GM12878 (cell line): ENCODE data around the gene PCP2. TPM values are rescaled to one million over a fixed set of nuclear protein-coding genes. Genes with fewer than 3 reads are reported as not detected.

Experiments
- ATAC-seq: fragments of 200-7000 bp; cut with Tn5 transposase; 3 replicates; pipeline ENCODE4 v1.9.1; 2020; ENCODE audit warnings: mild to moderate bottlenecking, moderate library complexity
- BruUV-seq: library from RNA; stranded (reverse); fragments of 400-500 nt; replicated peaks from 2 replicates; lab custom pipeline; 2021; lab: Mats Ljungman, UMichigan
- CTCF ChIA-PET: fragments of 300-600 bp; sonication (Branson Sonifier 250); formaldehyde crosslinking; extraction: SDS; loops from one replicate; lab custom pipeline; 2021; ENCODE audit warnings: inconsistent platforms; lab: Yijun Ruan, JAX
- POLR2A ChIA-PET: fragments of 350-600 bp; formaldehyde crosslinking; extraction: SDS; loops from one replicate; lab custom pipeline; 2021; ENCODE audit warnings: inconsistent platforms; lab: Charles Lee
- RAD21 ChIA-PET: fragments of 300-600 bp; sonication (Branson Sonifier 250); formaldehyde crosslinking; loops from one replicate; lab custom pipeline; 2023; ENCODE audit warnings: antibody characterized with exemption; ENCODE audit not compliant: unreplicated experiment; lab: Charles Lee
- SMC1A ChIA-PET: fragments of 300-600 bp; sonication (Branson Sonifier 250); formaldehyde crosslinking; loops from one replicate; lab custom pipeline; 2023; ENCODE audit not compliant: unreplicated experiment, uncharacterized antibody; lab: Charles Lee
- DNase-seq: peaks from one replicate; pipeline ENCODE4 v3.0.0-alpha.2; 2011; ENCODE audit warnings: low read depth, low spot score
- FAIRE-seq: peaks from 3 replicates; lab custom pipeline; 2011; peaks lifted over from hg19 to GRCh38; lab: Jason Lieb, UNC
- H2AFZ ChIP-seq: 2 replicates; pipeline ENCODE4 v1.6.0; 2011; ENCODE audit warnings: low read depth, low read length, control low read depth; ENCODE audit not compliant: control insufficient read depth
- H3K27ac ChIP-seq: 2 replicates; pipeline ENCODE4 v1.5.1; 2011; ENCODE audit warnings: control low read depth; ENCODE audit not compliant: control insufficient read depth, insufficient read depth
- H3K27me3 ChIP-seq, 2 experiments: replicated peaks in 1 of 2; 2 replicates each; pipeline versions ENCODE4 v1.6.0 to v1.6.1; 2011; ENCODE audit warnings: low read length in 1 of 2; ENCODE audit not compliant: control insufficient read depth in 2 of 2, insufficient read depth in 2 of 2
- H3K36me3 ChIP-seq, 2 experiments: 2 replicates each; pipeline ENCODE4 v1.5.1; 2011; ENCODE audit warnings: low read length in 1 of 2; ENCODE audit not compliant: control insufficient read depth in 2 of 2, insufficient read depth in 2 of 2
- H3K4me1 ChIP-seq: 2 replicates; pipeline ENCODE4 v1.6.1; 2011; ENCODE audit warnings: mild to moderate bottlenecking, low read length, moderate library complexity, mixed read lengths; ENCODE audit not compliant: control insufficient read depth, insufficient read depth
- H3K4me2 ChIP-seq: 2 replicates; pipeline ENCODE4 v1.6.0; 2011; ENCODE audit warnings: control low read depth; ENCODE audit not compliant: control insufficient read depth, insufficient read depth
- H3K4me3 ChIP-seq: fragments of 200-600 bp; sonication (generic); 2 replicates; pipeline ENCODE4 v1.5.1; 2016
- H3K79me2 ChIP-seq: 2 replicates; pipeline ENCODE4 v1.6.0; 2011; ENCODE audit warnings: low read length; ENCODE audit not compliant: control insufficient read depth, insufficient read depth
- H3K9ac ChIP-seq: 2 replicates; pipeline ENCODE4 v1.8.0; 2011; ENCODE audit warnings: low read length, control low read depth, mixed read lengths; ENCODE audit not compliant: control insufficient read depth, insufficient read depth
- H3K9me3 ChIP-seq: replicated peaks from 3 replicates; pipeline ENCODE4 v1.5.1; 2011; ENCODE audit warnings: mild to moderate bottlenecking, low read length; ENCODE audit not compliant: control insufficient read depth, insufficient read depth
- H4K20me1 ChIP-seq: 2 replicates; pipeline ENCODE4 v1.6.0; 2011; ENCODE audit not compliant: control insufficient read depth, insufficient read depth
- ATF3 ChIP-seq: IDR thresholded peaks from 2 replicates; pipeline ENCODE4 v1.6.1; 2011; ENCODE audit warnings: low read depth, mild to moderate bottlenecking, low read length, moderate library complexity, borderline replicate concordance; ENCODE audit errors: extremely low read depth
- BACH1 ChIP-seq: fragments of 450-650 bp; IDR thresholded peaks from 2 replicates; pipeline ENCODE4 v1.6.1; 2017; ENCODE audit warnings: mild to moderate bottlenecking, borderline replicate concordance
- CHD4 ChIP-seq: fragments of 200-600 bp; sonication (generic); IDR thresholded peaks from 2 replicates; pipeline ENCODE4 v1.6.1; 2016; ENCODE audit warnings: mild to moderate bottlenecking
- EP300 ChIP-seq, 2 experiments: fragments of 150-350 bp in 1 of 2; IDR thresholded peaks; 2 replicates each; pipeline ENCODE4 v1.6.1; 2011 to 2012; ENCODE audit warnings: low read depth in 2 of 2, low read length in 2 of 2, borderline replicate concordance in 1 of 2, improper control_type of control experiment in 1 of 2, inconsistent platforms in 1 of 2; ENCODE audit not compliant: control insufficient read depth in 1 of 2
- FOXK2 ChIP-seq: fragments of 450-650 bp; IDR thresholded peaks from 2 replicates; pipeline ENCODE4 v1.6.1; 2017; ENCODE audit warnings: mild to moderate bottlenecking, moderate library complexity
- KDM1A ChIP-seq: fragments of 200-600 bp; sonication (generic); IDR thresholded peaks from 2 replicates; pipeline ENCODE4 v1.6.1; 2016; ENCODE audit warnings: borderline replicate concordance
- MAX ChIP-seq: IDR thresholded peaks from 2 replicates; pipeline ENCODE4 v1.6.1; 2012; ENCODE audit warnings: low read depth, low read length, improper control_type of control experiment
- NBN ChIP-seq: fragments of 450-650 bp; IDR thresholded peaks from 2 replicates; pipeline ENCODE4 v1.6.1; 2016
- NFYA ChIP-seq: IDR thresholded peaks from 2 replicates; pipeline ENCODE4 v1.6.1; 2011; ENCODE audit warnings: low read depth, mild to moderate bottlenecking, low read length, improper control_type of control experiment, borderline replicate concordance
- NR2C2 ChIP-seq: IDR thresholded peaks from 2 replicates; pipeline ENCODE4 v1.6.1; 2011; ENCODE audit warnings: borderline replicate concordance, low read depth; ENCODE audit not compliant: control insufficient read depth, insufficient read length
- POLR2A ChIP-seq: IDR thresholded peaks from 2 replicates; pipeline ENCODE4 v1.6.1; 2011; ENCODE audit warnings: low read depth, mild to moderate bottlenecking, low read length
- RBBP5 ChIP-seq: fragments of 200-600 bp; sonication (generic); conservative IDR thresholded peaks from 2 replicates; pipeline ENCODE4 v1.6.1; 2016
- RCOR1 ChIP-seq: conservative IDR thresholded peaks from 2 replicates; pipeline ENCODE4 v1.6.1; 2012; ENCODE audit warnings: low read depth, low read length, improper control_type of control experiment
- SIN3A ChIP-seq: IDR thresholded peaks from 2 replicates; pipeline ENCODE4 v1.6.1; 2012; ENCODE audit warnings: low read depth, low read length, improper control_type of control experiment
- SIX5 ChIP-seq: IDR thresholded peaks from 2 replicates; pipeline ENCODE4 v1.6.1; 2011; ENCODE audit warnings: mild to moderate bottlenecking, low read depth, low read length, moderate library complexity; ENCODE audit not compliant: severe bottlenecking
- WGBS: methylation state at CpG from one replicate; pipeline ENCODE4 v1.1.6; 2016; ENCODE audit warnings: low lambda C conversion rate; ENCODE audit not compliant: insufficient replicate concordance, insufficient coverage; ENCODE audit errors: missing lambda C conversion rate; 5-methylcytosine and 5-hydroxymethylcytosine counted together
- in situ Hi-C: fragments of 300-500 bp; cut with MboI; formaldehyde crosslinking; loops from 9 replicates; pipeline ENCODE4 v1.14.3; 2018; ENCODE audit warnings: mixed read lengths
- intact Hi-C: fragments of 100-400 bp; cut with micrococcal nuclease; formaldehyde crosslinking; loops from one replicate; pipeline ENCODE4 v1.14.2; 2022; ENCODE audit not compliant: unreplicated experiment
- polyA plus RNA-seq, 11 experiments: library from polyadenylated mRNA; depleted of rRNA in 4 of 11; unstranded in 6 of 11; stranded (reverse) in 5 of 11; fragments of >200 nt; fragmentation: Nextera tagmentation in 4 of 11; fragmentation: Illumina TruSeq in 1 of 11; extraction: Ambion mirVana in 4 of 11; extraction: Trizol in 1 of 11; gene quantifications; 1 replicate in 1 of 11; 2 replicates in 10 of 11; pipeline versions ENCODE4 v1.2.1 to v1.2.3, GENCODE V29; 2011 to 2016; ENCODE audit warnings: inconsistent platforms in 2 of 11, missing spikeins in 2 of 11, low read depth in 1 of 11
- total RNA-seq, 4 experiments: library from RNA; depleted of rRNA in 3 of 4; stranded (reverse); fragments of >200 nt in 3 of 4; fragmentation: Illumina TruSeq in 1 of 4; extraction: Trizol in 1 of 4; gene quantifications; 2 replicates each; pipeline versions ENCODE4 v1.2.1 to v1.2.3, GENCODE V29; 2013 to 2021

The PCP2 gene
- total and polyA plus RNA-seq, 10 of the 15 experiments (the other 5 are each of a cell fraction or from before 2014, with no cell fraction given): 0.10 to 0.62 (median 0.31) TPM; not detected in 5

GRCh38 chr19:7631577-7631976 lies 1.9 kb downstream of the PCP2 start:
- ChIA-PET RAD21 (no interaction called here), CTCF (interaction anchor here (0.8 kb wide), 1 partner anchor 339 kb away, joined by 3 read pairs; no protein-coding TSS in a partner anchor), POLR2A (no interaction called here), SMC1A (no interaction called here)
- Histone ChIP-seq H3K9me3 (no peaks in the 10 kb centered on the region), H3K79me2 (peaks cover 39% of the 10 kb centered on the region), H3K36me3 (peaks cover 0 to 4% of the 10 kb centered on the region in 2 experiments; a peak in 2 of 4 replicates), H3K4me1 (peaks cover 18% of the 10 kb centered on the region), H4K20me1 (no peaks in the 10 kb centered on the region), H2AFZ (no peak overlapping the region), H3K4me3 (no peak overlapping the region), H3K27ac (no peak overlapping the region), H3K9ac (no peak overlapping the region), H3K4me2 (no peak overlapping the region), H3K27me3 (no peaks in the 10 kb centered on the region)
- FAIRE-seq (no peak), DNase-seq (no peak), ATAC-seq (no peak)
- 90% methylated on average over 12 of the region's 12 CpGs for WGBS
- intact Hi-C loops: no loop called here
- no peak for TF ChIP-seq BACH1
- no TSS peak for BruUV-seq
- in situ Hi-C loops: no loop called here

DNA sequence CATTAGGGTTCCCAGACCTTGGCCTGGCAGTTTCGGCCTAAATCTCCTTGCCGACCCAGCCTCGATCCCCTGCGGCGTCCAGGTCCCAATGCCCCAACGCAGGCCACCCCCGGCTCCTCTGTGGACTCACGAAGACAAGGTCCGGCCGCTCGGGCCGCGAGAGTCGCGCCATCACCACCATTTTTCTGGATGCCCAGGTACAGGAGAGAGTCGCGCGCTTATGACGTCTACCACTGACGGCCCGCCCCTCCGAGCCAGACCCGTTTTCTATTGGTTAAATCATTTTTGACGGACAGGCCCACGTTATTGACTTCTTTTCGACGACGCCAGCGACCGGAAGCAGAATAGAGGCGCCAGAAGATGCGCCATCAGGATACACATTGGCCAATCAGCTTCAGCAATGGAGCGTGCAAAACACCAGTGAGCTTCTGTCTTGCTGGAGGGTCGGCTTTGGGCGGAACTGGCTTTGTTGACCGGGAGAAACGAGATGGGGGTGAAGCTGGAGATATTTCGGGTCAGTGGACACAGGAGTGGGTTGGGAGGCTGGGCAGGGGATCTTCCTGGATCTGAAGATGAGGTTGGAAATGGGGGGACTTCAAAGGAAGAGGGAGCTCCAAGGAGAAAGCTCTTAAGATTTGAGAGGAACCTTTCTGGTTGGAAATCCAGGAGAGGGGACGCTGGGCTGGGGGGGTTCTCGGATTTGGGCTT lies 4.0 kb downstream of the PCP2 start, which contains the start of the genes PET100 and XAB2:
PET100 (plus strand) TSS at position 447 of the 708 bp plus-strand sequence; CDS start at position 488, 41 bp downstream.
XAB2 (minus strand) TSS at position 199 of the 708 bp plus-strand sequence; CDS start at position 181, 18 bp downstream.
- BruUV-seq: no TSS peak
- ChIA-PET CTCF (interaction anchor here (0.6 to 2.0 kb wide), 12 partner anchors 9 to 275 kb away, joined by 3 to 11 read pairs (median 3); partner anchors contain the start of gene TRAPPC5), POLR2A (interaction anchor here (0.5 to 1.1 kb wide), 6 partner anchors 23 to 233 kb away, joined by 3 to 4 read pairs (median 3); partner anchors contain the start of gene PNPLA6), SMC1A (interaction anchor here (1.0 to 1.7 kb wide), 3 partner anchors 9 to 61 kb away, joined by 3 to 5 read pairs (median 4); no protein-coding TSS in a partner anchor), RAD21 (interaction anchor here (0.6 to 1.9 kb wide), 7 partner anchors 24 to 530 kb away, joined by 3 to 11 read pairs (median 3); no protein-coding TSS in a partner anchor)
- H3K79me2 ChIP-seq: peaks cover 41% of the 10 kb centered on the region
- H3K36me3 ChIP-seq: peaks cover 0 to 7% of the 10 kb centered on the region in 2 experiments; a peak in 3 of 4 replicates
- in situ Hi-C loops (no loop called here), intact Hi-C loops (no loop called here)
- H3K9ac ChIP-seq: peak within 1 kb of the TSS; percentile 94
- peaks cover 13% of the 10 kb centered on the region for H3K4me1 ChIP-seq
- peak within 1 kb of the TSS; percentile 96 for H3K4me3 ChIP-seq
- ATAC-seq (peak; percentile 100), FAIRE-seq (peak; percentile 100), DNase-seq (peak; percentile 99)
- H2AFZ ChIP-seq: peak within 1 kb of the TSS; percentile 42
- H3K9me3 ChIP-seq: no peaks in the 10 kb centered on the region
- WGBS: under 1% methylated on average over 40 of the region's 40 CpGs
- H3K4me2 ChIP-seq: peak within 1 kb of the TSS; percentile 99
- H4K20me1 ChIP-seq: no peaks in the 10 kb centered on the region
- no peaks in the 10 kb centered on the region for H3K27me3 ChIP-seq
- H3K27ac ChIP-seq: peak within 1 kb of the TSS; percentile 80
- TF ChIP-seq EP300 (IDR thresholded peaks at IDR 0.05; ENCODE audit: borderline replicate concordance in 1 of 2, control insufficient read depth in 1 of 2, low read depth in 2 of 2, low read length in 2 of 2) (no peak), SIX5 (peak; percentile 61), NFYA (peak; percentile 87), RBBP5 (no peak), KDM1A (no peak), SIN3A (peak; percentile 76), CHD4 (no peak), ATF3 (peak; percentile 56; the same call in 1 of the 2 replicates), FOXK2 (peak; percentile 93), NBN (peak; percentile 97), NR2C2 (no peak), RCOR1 (0 out of 2 replicates have a peak, but pooled peaks have one; percentile 69), MAX (peak; percentile 37; the same call in 1 of the 2 replicates), POLR2A (peak; percentile 83)
